ENCODE data around the gene OR2AG1.
A peak's percentile ranks its signal among the peaks of the same experiment; 100 is the strongest.

OR2AG1 gene

GRCh38 chr11:6825231-6825744 is 42.5 kb downstream of the OR2AG1 start (continued):
- TF ChIP-seq ZNF449 (tag by site-specific recombination; IDR thresholded peaks at IDR 0.05) (no peak), ZNF501 (tag by site-specific recombination; IDR thresholded peaks at IDR 0.05) (no peak), ZNF473 (tag by site-specific recombination; IDR thresholded peaks at IDR 0.05) (no peak), ZNF596 (tag by site-specific recombination; IDR thresholded peaks at IDR 0.05) (no peak), ZFP41 (tag by site-specific recombination; IDR thresholded peaks at IDR 0.05; ENCODE audit: borderline replicate concordance) (no peak), KLF1 (tag by site-specific recombination; IDR thresholded peaks at IDR 0.05) (no peak), ZNF239 (tag by site-specific recombination; IDR thresholded peaks at IDR 0.05) (no peak), ZNF157 (tag by site-specific recombination; IDR thresholded peaks at IDR 0.05) (no peak), ZNF175 (tag by site-specific recombination; IDR thresholded peaks at IDR 0.05) (no peak), GLI2 (tag by site-specific recombination; IDR thresholded peaks at IDR 0.05; ENCODE audit: borderline replicate concordance, low read depth) (no peak), YY2 (tag by site-specific recombination; IDR thresholded peaks at IDR 0.05) (no peak), BCL6B (tag by site-specific recombination; IDR thresholded peaks at IDR 0.05) (no peak), TRIM28 (IDR thresholded peaks at IDR 0.05; ENCODE audit: borderline replicate concordance, low read length) (no peak), HIC1 (tag by site-specific recombination; IDR thresholded peaks at IDR 0.05) (peak; percentile 31; the same call in 1 of the 2 replicates), ZBTB44 (tag by site-specific recombination; IDR thresholded peaks at IDR 0.05) (peak; percentile 67; the same call in 1 of the 2 replicates), ZBTB10 (tag by site-specific recombination; IDR thresholded peaks at IDR 0.05) (no peak), ZNF221 (tag by site-specific recombination; IDR thresholded peaks at IDR 0.05; ENCODE audit: borderline replicate concordance) (no peak), ZNF768 (tag by site-specific recombination; IDR thresholded peaks at IDR 0.05) (no peak), ZNF16 (tag by site-specific recombination; IDR thresholded peaks at IDR 0.05; ENCODE audit: low read depth) (no peak), ZBTB48 (tag by site-specific recombination; IDR thresholded peaks at IDR 0.05) (no peak), SCRT1 (tag by site-specific recombination; IDR thresholded peaks at IDR 0.05; ENCODE audit: borderline replicate concordance) (no peak), ZNF391 (tag by site-specific recombination; IDR thresholded peaks at IDR 0.05; ENCODE audit: borderline replicate concordance, low read depth) (no peak), ZNF280D (tag by site-specific recombination; IDR thresholded peaks at IDR 0.05) (no peak), ZNF335 (tag by site-specific recombination; conservative IDR thresholded peaks at IDR 0.05) (no peak), GLIS2 (tag by site-specific recombination; IDR thresholded peaks at IDR 0.05) (no peak), HOXA7 (CRISPR knock-in tag; IDR thresholded peaks at IDR 0.05; ENCODE audit: borderline replicate concordance) (no peak), ZNF274 (IDR thresholded peaks at IDR 0.05; ENCODE audit: low read length) (no peak), ZNF274 (tag by site-specific recombination; IDR thresholded peaks at IDR 0.05; ENCODE audit: borderline replicate concordance) (no peak), ZNF785 (tag by site-specific recombination; IDR thresholded peaks at IDR 0.05) (no peak)

All from HEK293 (cell line).